Ammon's horn (tissue), 1 donor: ENCODE data around the gene MAP3K10.

Experiments used
- DNase-seq: peaks from one replicate; pipeline ENCODE4 v3.0.0-alpha.2; 2016; ENCODE audit warnings: low spot score

Gene MAP3K10

GRCh38 chr19:40249781-40250180 lies 58.6 kb downstream of the MAP3K10 start:
- no peak for DNase-seq

- no peak for DNase-seq
Measured at GRCh38 chr19:40251244-40251643, 60.0 kb downstream of the MAP3K10 start.

GRCh38 chr19:40251991-40252390 lies 60.8 kb downstream of the MAP3K10 start:
- no peak for DNase-seq

DNA sequence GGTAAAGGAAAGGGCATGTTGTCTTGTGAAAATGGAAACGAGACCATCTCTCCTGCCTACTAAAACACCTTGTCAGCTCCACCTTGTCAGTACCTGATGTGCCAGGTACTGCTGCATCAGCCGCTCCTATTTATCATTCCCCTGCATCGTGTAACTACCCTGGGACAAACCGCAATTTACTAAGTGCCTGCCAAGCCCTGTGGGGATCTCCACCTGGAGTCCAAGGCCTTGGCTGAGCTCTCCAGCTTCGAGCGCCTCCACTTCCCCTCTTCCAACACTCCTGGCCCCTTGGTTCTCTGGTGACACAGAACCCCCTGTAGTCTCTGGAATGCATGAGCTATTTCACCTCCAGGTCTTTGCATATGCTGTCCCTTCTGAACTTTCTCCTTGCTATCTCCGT lies 61.2 kb downstream of the MAP3K10 start:
- no peak for DNase-seq

DNA sequence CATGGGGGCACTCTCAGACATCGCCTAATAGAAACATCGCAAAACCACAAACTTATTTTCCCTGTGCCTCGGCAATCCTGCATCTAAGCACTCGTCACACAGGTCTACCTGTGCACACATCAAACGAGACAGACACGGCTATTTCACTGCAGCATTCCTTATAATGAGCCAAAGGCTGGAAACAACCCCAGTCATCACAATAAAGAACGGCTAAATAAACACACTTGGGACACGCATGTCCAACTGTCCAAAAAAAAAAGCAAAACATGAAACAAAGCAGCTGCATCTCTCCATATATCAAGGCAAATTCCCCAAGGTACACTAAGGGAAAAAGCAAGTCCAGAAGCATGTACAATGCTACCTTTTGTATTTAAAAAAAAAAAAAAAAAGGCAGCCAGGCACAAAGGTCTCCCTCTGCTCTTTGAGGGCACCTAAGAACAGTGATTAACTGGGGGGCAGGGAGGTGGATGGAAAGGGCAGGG lies 62.4 kb downstream of the MAP3K10 start:
- DNase-seq, result no peak

- no peak for DNase-seq
Measured at GRCh38 chr19:40254714-40255418, 63.6 kb downstream of the MAP3K10 start.

GRCh38 chr19:40255619-40256166 lies 64.5 kb downstream of the MAP3K10 start:
- DNase-seq, result no peak

DNA sequence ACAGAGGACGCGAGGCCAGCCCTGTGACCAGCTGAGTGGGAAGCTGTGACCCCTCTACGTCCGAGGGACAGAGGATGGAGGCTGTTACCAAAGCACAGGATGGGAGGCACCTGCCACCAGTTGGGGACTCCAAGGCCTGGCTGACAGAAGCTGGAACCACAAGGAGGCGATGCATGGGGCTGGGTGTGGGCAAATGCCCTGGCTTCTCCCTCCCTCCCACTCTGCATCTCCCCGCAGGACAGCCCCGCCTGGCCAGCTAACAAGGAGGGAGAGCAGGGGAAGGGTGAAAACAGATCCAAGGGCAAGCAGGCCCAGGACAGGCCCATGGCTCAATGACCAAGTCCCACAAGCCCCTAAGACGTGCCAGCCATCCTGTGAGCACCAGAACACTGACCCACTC lies 65.3 kb downstream of the MAP3K10 start:
- DNase-seq, result no peak

- no peak for DNase-seq
Measured at GRCh38 chr19:40257096-40257517, 65.9 kb downstream of the MAP3K10 start.

DNA sequence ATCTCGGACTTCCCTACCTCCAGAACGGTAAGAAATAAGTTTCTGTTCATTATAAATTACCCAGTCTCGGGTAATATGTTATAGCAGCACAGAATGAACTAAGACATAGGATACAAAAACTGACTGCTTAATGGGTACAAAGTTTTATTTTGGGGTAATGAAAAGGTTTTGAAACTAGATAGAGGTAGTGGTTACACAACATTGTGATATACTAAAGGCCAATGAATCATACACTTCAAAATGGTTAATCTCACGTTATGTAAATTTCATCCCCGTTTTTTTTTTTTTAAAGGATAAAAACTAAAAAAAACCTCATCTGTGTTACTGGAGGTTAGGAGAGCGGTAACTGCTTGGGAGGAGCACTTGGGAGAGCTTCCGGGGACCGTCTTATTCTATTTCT lies 70.4 kb downstream of the MAP3K10 start:
- no peak for DNase-seq

GRCh38 chr19:40262422-40262821 lies 71.2 kb downstream of the MAP3K10 start:
- no peak for DNase-seq

- no peak for DNase-seq
Measured at GRCh38 chr19:40263440-40264313, 72.5 kb downstream of the MAP3K10 start.

DNA sequence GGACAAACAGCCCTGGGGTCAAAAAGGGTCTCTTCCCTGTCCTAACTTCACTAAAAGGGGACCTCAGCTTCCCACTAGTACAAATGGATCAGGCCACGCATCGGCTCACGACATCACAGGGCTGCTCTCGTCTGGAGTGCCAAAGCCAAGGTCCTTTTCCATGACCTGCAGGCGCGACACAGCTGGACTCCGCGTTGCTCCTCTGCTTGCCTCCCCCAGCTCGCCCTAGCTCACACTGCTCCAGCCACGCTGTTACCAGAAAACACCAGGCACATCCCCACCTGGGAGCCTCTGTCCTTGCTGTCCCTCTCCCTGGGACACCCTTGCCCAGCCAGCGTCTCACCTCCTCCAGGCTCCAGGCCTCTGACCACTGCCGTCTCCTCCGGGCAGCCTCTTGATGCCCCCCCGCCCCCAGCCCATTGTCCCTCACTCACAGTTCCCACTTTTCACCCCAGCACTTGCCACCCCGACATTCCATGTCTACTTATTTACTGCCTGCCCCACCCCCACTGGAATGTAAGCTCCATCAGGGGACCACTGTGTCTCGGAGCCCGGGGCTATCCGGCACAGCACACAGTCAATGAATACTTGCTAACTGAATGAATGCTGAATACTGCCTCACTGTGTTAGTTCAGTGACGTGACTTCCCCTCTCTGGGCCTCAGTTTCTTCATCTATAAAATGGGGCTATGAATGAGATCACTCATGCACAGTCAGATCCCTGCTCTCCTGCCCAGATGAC lies 73.3 kb downstream of the MAP3K10 start:
- DNase-seq, result no peak
